ENCODE data around the gene CLASP1. TPM values are rescaled to one million over a fixed set of nuclear protein-coding genes. Genes with fewer than 3 reads are reported as not detected.
A peak's percentile ranks its signal among the peaks of the same experiment; 100 is the strongest.

CLASP1 gene
- total and polyA plus RNA-seq, 2 of the 8 experiments (the other 6 are each of a cell fraction or from before 2014, with no cell fraction given) = 7.3 to 53.9 TPM

- DNase-seq (ENCODE audit: low read depth in 1 of 2, low spot score in 2 of 2) = no peak
- no peaks in the 10 kb centered on the region for H3K23me2 ChIP-seq (ENCODE audit: low read depth, low read length)
- no peak overlapping the region for H2BK20ac ChIP-seq (ENCODE audit: low read length)
- H2BK12ac ChIP-seq (ENCODE audit: low read depth, low read length) = no peak overlapping the region
- H3K4me3 ChIP-seq (ENCODE audit: extremely low read depth in 1 of 4, insufficient read depth in 2 of 4, low read depth in 3 of 4, low read length in 4 of 4) = no peak overlapping the region
- H2BK15ac ChIP-seq (ENCODE audit: low read length) = no peak overlapping the region
- FAIRE-seq = no peak
- no peaks in the 10 kb centered on the region for H3K27me3 ChIP-seq (replicated peaks in 1 of 4; ENCODE audit: control insufficient read depth in 3 of 4, extremely low read depth in 1 of 4, insufficient read depth in 3 of 4, low read length in 3 of 4)
- H3K27ac ChIP-seq (ENCODE audit: low read depth, low read length) = no peak overlapping the region
- 0 out of 4 replicates have a peak, but pooled peaks cover 0 to under 1% of the 10 kb centered on the region in 2 experiments for H3K9me3 ChIP-seq (ENCODE audit: insufficient read depth in 2 of 2, low read depth in 1 of 2, low read length in 1 of 2)
- H3K18ac ChIP-seq (ENCODE audit: extremely low read depth, low read length) = no peak overlapping the region
- H3K9ac ChIP-seq (replicated peaks in 1 of 4; ENCODE audit: extremely low read depth in 1 of 4, low read depth in 3 of 4, low read length in 3 of 4) = no peak overlapping the region
- H3K4ac ChIP-seq (replicated peaks; ENCODE audit: insufficient read length, low read depth, low read length) = no peak overlapping the region
- H3K56ac ChIP-seq (replicated peaks; ENCODE audit: insufficient read length, low read depth, low read length) = no peak overlapping the region
- H2AFZ ChIP-seq (ENCODE audit: low read length) = no peak overlapping the region
- ChIA-PET CTCF (ENCODE audit: partially characterized antibody) (interaction anchor here (0.6 to 1.3 kb wide), 4 partner anchors 16 to 27 kb away, joined by 3 to 5 read pairs (median 4); partner anchors contain the start of gene RNU4ATAC), POLR2A (ENCODE audit: partially characterized antibody) (interaction anchor here (2.3 kb wide), 1 partner anchor 24 kb away, joined by 8 read pairs; the partner anchor contains the start of gene RNU4ATAC)
- peaks cover 3 to 16% of the 10 kb centered on the region in 2 experiments; a peak in 2 of 4 replicates for H3K79me2 ChIP-seq (ENCODE audit: control insufficient read depth in 1 of 2, insufficient read depth in 2 of 2, low read length in 2 of 2)
- H3K14ac ChIP-seq (ENCODE audit: insufficient read length) = no peak overlapping the region
- no peak overlapping the region for H4K91ac ChIP-seq (replicated peaks; ENCODE audit: insufficient read length, low read length)
- H3K23ac ChIP-seq (ENCODE audit: insufficient read length) = no peak overlapping the region
- H2BK5ac ChIP-seq (ENCODE audit: low read depth, low read length) = no peak overlapping the region
- 0 out of 2 replicates have a peak overlapping the region, but pooled peaks have one; percentile 7 for H4K8ac ChIP-seq (ENCODE audit: extremely low read depth, insufficient read depth, low read length)
- H3K36me3 ChIP-seq (ENCODE audit: control insufficient read depth in 2 of 4, insufficient read depth in 4 of 4, low read length in 3 of 4) = peaks cover 0 to 17% (median 11%) of the 10 kb centered on the region in 4 experiments; a peak in 5 of 8 replicates
- H2AK5ac ChIP-seq (ENCODE audit: low read depth, low read length) = no peak overlapping the region
- no peak overlapping the region for H3K4me2 ChIP-seq (ENCODE audit: insufficient read depth in 1 of 2, low read depth in 2 of 2, low read length in 2 of 2)
- 90% methylated on average over 4 of the region's 4 CpGs; no CpG with 5 or more reads in 1 of the 2 experiments for WGBS, 2 experiments (ENCODE audit: extremely low coverage in 1 of 2, insufficient coverage in 1 of 2, insufficient read length in 1 of 2, insufficient replicate concordance in 2 of 2, low coverage in 1 of 2, low lambda C conversion rate in 2 of 2, missing lambda C conversion rate in 1 of 2)
- no peak overlapping the region for H4K5ac ChIP-seq (ENCODE audit: insufficient read length, low read depth, low read length)
- H2BK120ac ChIP-seq (replicated peaks; ENCODE audit: low read depth, low read length) = no peak overlapping the region
- TF ChIP-seq RXRA (IDR thresholded peaks at IDR 0.05; ENCODE audit: insufficient read depth, low read depth, low read length) = no peak
- TF ChIP-seq JUN (IDR thresholded peaks at IDR 0.05; ENCODE audit: low read depth, low read length) = no peak
- no peak for TF ChIP-seq SRF (IDR thresholded peaks at IDR 0.05; ENCODE audit: low read depth, low read length)
- no peak for TF ChIP-seq RFX5 (IDR thresholded peaks at IDR 0.05; ENCODE audit: borderline replicate concordance, low read depth, low read length)
- no peak for TF ChIP-seq EZH2 (IDR thresholded peaks at IDR 0.05; ENCODE audit: low read depth, low read length, severe bottlenecking)
- no peak for TF ChIP-seq ASH2L (IDR thresholded peaks at IDR 0.05; ENCODE audit: low read length)
- peaks cover 2% of the 10 kb centered on the region in 2 experiments for H4K20me1 ChIP-seq (replicated peaks in 1 of 2; ENCODE audit: control insufficient read depth in 1 of 2, insufficient read depth in 2 of 2, low read length in 2 of 2)
- H3K79me1 ChIP-seq (ENCODE audit: low read depth, low read length) = peaks cover 3% of the 10 kb centered on the region; the same call in 1 of the 2 replicates
- H3K4me1 ChIP-seq (replicated peaks in 1 of 4; ENCODE audit: control insufficient read depth in 3 of 4, insufficient read depth in 4 of 4, low read length in 3 of 4) = peaks cover 0 to 2% (median under 1%) of the 10 kb centered on the region in 4 experiments; a peak in 2 of 7 replicates
Observed at GRCh38 chr2:121505986-121506586, 143.2 kb downstream of the CLASP1 start.

All from H1 (cell line).